Cardiac muscle cell (in vitro differentiated cells and primary cell): ENCODE results near the gene KRTAP12-4. TPM values are rescaled to one million over a fixed set of nuclear protein-coding genes. Genes with fewer than 3 reads are reported as not detected.
"Not testable (repeated sequence)": the region's sequence is repeated elsewhere in the genome, so short reads cannot be mapped to it uniquely, and the experiment has no call there.

Experiments used
- DNase-seq, 2 donors: peaks; one replicate each; pipeline versions ENCODE4 v3.0.0 to v3.0.0-alpha.2; 2010 to 2017; ENCODE audit warnings: low read depth in 1 of 2, low spot score in 1 of 2
- H3K27ac ChIP-seq: fragments of 200-600 bp; sonication (generic); 2 replicates; pipeline ENCODE4 v1.5.1; 2016
- H3K27me3 ChIP-seq: fragments of 200-600 bp; sonication (generic); 2 replicates; pipeline ENCODE4 v1.6.0; 2016; ENCODE audit warnings: control low read depth
- H3K36me3 ChIP-seq: fragments of 200-600 bp; sonication (generic); 2 replicates; pipeline ENCODE4 v1.5.1; 2016; ENCODE audit warnings: control low read depth
- H3K4me1 ChIP-seq: fragments of 200-600 bp; sonication (generic); 2 replicates; pipeline ENCODE4 v1.8.1; 2017; ENCODE audit warnings: low read depth, mild to moderate bottlenecking, mixed run types
- H3K4me3 ChIP-seq: fragments of 200-600 bp; sonication (generic); 2 replicates; pipeline ENCODE4 v1.5.1; 2016; ENCODE audit warnings: mild to moderate bottlenecking
- H3K9me3 ChIP-seq: fragments of 200-600 bp; sonication (generic); 2 replicates; pipeline ENCODE4 v1.5.1; 2017; ENCODE audit warnings: low read depth, mild to moderate bottlenecking, control low read depth
- CTCF ChIP-seq: IDR thresholded peaks from 2 replicates; pipeline ENCODE4 v1.5.1; 2012; ENCODE audit warnings: low read depth, mild to moderate bottlenecking, low read length
- polyA plus RNA-seq: library from polyadenylated mRNA; unstranded; fragments of >200 nt; fragmentation: Nextera tagmentation; extraction: Ambion mirVana; gene quantifications from 2 replicates; pipeline ENCODE4 v1.2.1, GENCODE V29; 2016
- total RNA-seq: library from RNA; depleted of rRNA; stranded (reverse); fragments of >200 nt; gene quantifications from 2 replicates; pipeline ENCODE4 v1.2.3, GENCODE V29; 2016

KRTAP12-4 gene
- total and polyA plus RNA-seq, 2 experiments from 2014 or later, result not detected

GRCh38 chr21:44648557-44649311 lies 5.7 kb downstream of the KRTAP12-4 start:
- no peaks in the 10 kb centered on the region for H3K4me1 ChIP-seq
- H3K4me3 ChIP-seq, result no peak overlapping the region
- TF ChIP-seq CTCF, result no peak
- DNase-seq, result no peak
- H3K36me3 ChIP-seq, result no peaks in the 10 kb centered on the region
- H3K27me3 ChIP-seq, result no peaks in the 10 kb centered on the region
- no peak overlapping the region for H3K27ac ChIP-seq
- no peaks in the 10 kb centered on the region for H3K9me3 ChIP-seq

- H3K4me1 ChIP-seq, result no peaks in the 10 kb centered on the region
- no peaks in the 10 kb centered on the region for H3K9me3 ChIP-seq
- no peaks in the 10 kb centered on the region for H3K27me3 ChIP-seq
- H3K4me3 ChIP-seq, result no peak overlapping the region
- no peak for TF ChIP-seq CTCF
- no peak for DNase-seq
- H3K27ac ChIP-seq, result no peak overlapping the region
- no peaks in the 10 kb centered on the region for H3K36me3 ChIP-seq
Measured at GRCh38 chr21:44647222-44647552, 7.3 kb downstream of the KRTAP12-4 start.

- H3K4me1 ChIP-seq, H3K36me3 ChIP-seq, H3K27me3 ChIP-seq, H3K27ac ChIP-seq, H3K9me3 ChIP-seq, DNase-seq, H3K4me3 ChIP-seq: not testable (repeated sequence)
Measured at GRCh38 chr21:44646366-44647221, 7.9 kb downstream of the KRTAP12-4 start, which contains the start of gene KRTAP10-11. Gene KRTAP10-11, plus strand, starts transcription at chr21:44646414. Its CDS starts 45 bp downstream, at chr21:44646459.

- no peaks in the 10 kb centered on the region for H3K4me1 ChIP-seq
Measured at GRCh38 chr21:44644878-44645277, 9.6 kb downstream of the KRTAP12-4 start.

GRCh38 chr21:44643741-44644310 lies 10.6 kb downstream of the KRTAP12-4 start:
- DNase-seq, result no peak
- H3K4me3 ChIP-seq, result no peak overlapping the region

More at GRCh38 chr21:44644878-44645277, 9.6 kb downstream of the KRTAP12-4 start:
- no peak for TF ChIP-seq CTCF
- DNase-seq, result no peak
- Histone ChIP-seq H3K36me3 (no peaks in the 10 kb centered on the region), H3K27ac (no peak overlapping the region), H3K27me3 (no peaks in the 10 kb centered on the region), H3K9me3 (no peaks in the 10 kb centered on the region), H3K4me3 (no peak overlapping the region)

More at GRCh38 chr21:44643741-44644310, 10.6 kb downstream of the KRTAP12-4 start:
- H3K9me3 ChIP-seq, result no peaks in the 10 kb centered on the region
- H3K27me3 ChIP-seq, result no peaks in the 10 kb centered on the region
- H3K36me3 ChIP-seq, result no peaks in the 10 kb centered on the region
- H3K4me1 ChIP-seq, result no peaks in the 10 kb centered on the region
- H3K27ac ChIP-seq, result no peak overlapping the region
- no peak for TF ChIP-seq CTCF
